Fibroblast of peridontal ligament (primary cell): ENCODE data around the gene SCLY.
A peak's percentile ranks its signal among the peaks of the same experiment; 100 is the strongest.

Experiments used
- DNase-seq: peaks from one replicate; pipeline ENCODE4 v3.0.0-alpha.2; 2010; ENCODE audit errors: extremely low read depth

SCLY gene

GRCh38 chr2:238140040-238140439 lies 79.2 kb downstream of the SCLY start:
- no peak for DNase-seq

DNA sequence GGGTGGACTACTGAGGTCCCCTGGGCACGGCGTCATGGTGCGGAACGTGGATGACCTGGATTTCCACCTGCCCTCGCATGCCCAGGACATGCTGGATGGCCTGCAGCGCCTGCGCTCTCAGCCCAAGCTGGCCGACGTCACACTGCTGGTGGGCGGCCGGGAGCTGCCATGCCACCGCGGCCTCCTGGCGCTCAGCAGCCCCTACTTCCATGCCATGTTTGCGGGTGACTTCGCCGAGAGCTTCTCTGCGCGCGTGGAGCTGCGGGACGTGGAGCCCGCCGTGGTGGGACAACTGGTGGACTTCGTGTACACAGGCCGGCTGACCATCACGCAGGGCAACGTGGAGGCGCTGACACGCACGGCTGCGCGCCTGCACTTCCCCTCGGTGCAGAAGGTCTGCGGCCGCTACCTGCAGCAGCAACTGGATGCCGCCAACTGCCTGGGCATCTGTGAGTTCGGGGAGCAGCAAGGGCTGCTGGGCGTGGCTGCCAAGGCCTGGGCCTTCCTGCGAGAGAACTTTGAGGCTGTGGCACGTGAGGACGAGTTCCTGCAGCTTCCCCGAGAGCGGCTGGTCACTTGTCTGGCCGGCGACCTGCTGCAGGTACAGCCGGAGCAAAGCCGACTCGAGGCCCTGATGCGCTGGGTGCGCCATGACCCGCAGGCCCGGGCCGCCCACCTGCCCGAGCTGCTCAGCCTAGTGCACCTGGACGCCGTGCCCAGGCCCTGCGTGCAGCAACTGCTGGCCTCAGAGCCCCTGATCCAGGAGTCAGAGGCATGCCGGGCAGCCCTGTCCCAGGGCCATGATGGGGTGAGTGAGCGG lies 80.1 kb downstream of the SCLY start:
- no peak for DNase-seq

GRCh38 chr2:238141541-238142318 lies 80.9 kb downstream of the SCLY start:
- DNase-seq = no peak

DNA sequence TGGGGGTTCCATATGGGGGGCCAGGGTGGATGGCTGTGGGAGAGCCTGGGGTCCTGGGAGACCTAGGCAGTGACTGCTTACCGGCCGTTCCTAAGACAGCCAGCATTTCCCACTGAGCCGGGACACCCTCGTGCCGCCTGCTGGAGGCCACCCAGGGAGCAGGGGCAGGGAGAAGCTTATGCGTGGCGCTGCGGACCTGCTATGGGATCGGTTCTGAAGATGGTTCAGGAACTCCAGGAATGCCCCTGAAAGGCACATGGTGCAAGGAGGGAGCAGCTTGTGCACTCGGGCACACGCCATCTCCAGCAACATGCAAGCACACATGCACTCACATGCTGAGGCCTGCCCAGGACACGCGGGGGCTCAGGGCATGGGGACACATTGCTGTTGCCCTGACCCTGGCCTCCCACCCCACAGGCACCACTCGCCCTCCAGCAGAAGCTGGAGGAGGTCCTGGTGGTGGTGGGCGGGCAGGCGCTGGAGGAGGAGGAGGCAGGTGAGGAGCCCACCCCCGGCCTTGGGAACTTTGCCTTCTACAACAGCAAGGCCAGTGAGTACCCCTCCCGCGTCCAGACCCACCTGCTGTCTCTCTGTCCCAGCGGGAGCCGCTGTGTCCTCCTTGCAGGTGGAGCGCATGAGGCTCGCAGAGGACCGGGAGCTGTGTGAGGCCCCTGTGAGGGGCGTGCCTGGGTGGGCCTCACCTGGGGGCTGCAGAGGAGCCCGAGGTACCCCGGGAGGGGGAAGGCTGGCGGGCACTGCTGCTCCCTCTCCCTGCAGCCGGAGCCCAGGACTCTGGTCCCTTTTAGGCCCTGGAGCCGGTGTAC lies 81.8 kb downstream of the SCLY start:
- DNase-seq = no peak

GRCh38 chr2:238143239-238143951 lies 82.6 kb downstream of the SCLY start:
- DNase-seq = peak; percentile 66

DNA sequence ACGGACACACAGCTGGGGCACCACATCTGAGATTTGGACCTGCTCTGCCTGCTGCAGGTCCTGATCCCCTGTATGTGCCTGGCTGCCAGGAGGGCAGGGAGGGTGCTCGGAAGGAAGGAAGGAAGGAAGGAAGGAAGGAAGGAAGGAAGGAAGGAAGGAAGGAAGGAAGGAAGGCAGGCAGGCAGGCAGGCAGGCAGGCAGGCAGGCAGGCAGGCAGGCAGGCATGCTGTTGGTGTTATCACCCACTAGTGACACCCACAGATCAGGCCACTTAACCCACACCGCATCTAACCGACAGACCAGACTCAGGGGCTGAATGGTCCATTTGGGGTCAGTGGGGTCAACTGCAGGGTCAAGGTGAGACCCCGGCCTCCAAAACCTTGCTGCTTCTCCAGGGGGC lies 83.5 kb downstream of the SCLY start:
- DNase-seq = no peak

DNA sequence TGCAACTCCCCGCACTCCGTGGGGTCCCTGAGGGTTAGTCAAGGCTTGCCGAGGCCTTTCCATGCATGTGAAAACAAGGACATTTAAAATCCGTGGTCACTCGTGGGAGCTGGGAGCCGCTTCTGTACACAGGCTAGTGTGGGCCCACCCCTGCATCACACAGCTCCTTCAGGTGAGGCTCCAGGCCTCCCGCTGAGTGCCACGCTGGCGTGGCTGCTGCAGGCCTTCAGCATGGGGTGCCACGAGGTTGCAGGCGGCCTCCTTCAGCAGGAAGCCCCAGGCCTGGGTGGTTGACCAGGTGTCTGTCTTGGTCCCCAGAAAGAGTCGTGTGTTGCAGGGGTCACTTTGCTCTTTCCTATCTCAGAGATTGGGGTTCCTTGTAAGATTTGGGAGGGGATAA lies 84.2 kb downstream of the SCLY start:
- no peak for DNase-seq

DNA sequence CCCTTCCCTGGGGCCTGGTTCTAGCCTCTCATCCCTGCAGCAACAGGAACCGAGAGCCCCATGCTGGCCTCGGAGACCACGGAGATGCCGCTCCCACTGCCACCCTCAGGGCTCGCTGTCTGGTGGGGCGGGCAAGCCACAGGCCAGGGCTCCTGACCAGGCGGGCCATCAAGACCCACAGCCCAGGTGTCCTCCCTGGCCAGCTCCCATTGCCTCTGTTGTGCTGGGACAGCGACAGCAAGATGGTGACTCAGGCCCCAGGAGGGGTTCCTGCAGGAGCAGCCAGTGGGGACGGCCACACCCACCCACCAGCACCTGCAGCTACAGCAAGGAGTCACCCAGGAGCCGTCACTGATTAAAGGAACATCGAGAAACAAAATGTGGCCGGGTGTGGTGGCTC lies 85.0 kb downstream of the SCLY start:
- no peak for DNase-seq

- DNase-seq = no peak
Observed at GRCh38 chr2:238146884-238147544, 86.2 kb downstream of the SCLY start.

DNA sequence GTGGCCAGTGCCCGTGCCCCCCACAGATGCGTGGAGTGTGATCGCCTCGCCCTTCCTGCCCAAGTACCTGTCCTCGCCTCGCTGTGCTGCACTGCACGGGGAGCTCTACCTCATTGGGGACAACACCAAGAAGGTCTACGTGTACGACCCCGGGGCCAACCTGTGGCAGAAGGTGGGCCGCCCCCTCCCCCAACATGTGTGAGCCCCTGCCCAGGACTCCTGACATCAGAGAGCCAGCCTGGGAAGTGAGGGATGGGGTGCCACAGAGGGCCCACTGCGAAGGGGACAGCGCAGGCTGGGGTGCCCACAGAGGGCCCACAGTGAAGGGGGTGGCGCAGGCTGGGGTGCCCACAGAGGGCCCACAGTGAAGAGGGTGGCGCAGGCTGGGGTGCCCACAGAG lies 88.2 kb downstream of the SCLY start:
- no peak for DNase-seq
